Gastrocnemius medialis (tissue), 4 donors: ENCODE results near the gene KRT17. TPM values are rescaled to one million over a fixed set of nuclear protein-coding genes. Genes with fewer than 3 reads are reported as not detected.
"Not testable (repeated sequence)": the region's sequence is repeated elsewhere in the genome, so short reads cannot be mapped to it uniquely, and the experiment has no call there.

Source experiments
- ATAC-seq, 2 donors: fragments of 150-250 bp; one replicate each; pipeline ENCODE4 v1.9.1; 2016
- DNase-seq, 2 donors: peaks; one replicate each; pipeline ENCODE4 v3.0.0-alpha.2; 2019
- H3K27ac ChIP-seq, 4 donors: fragments of 200-600 bp; sonication (generic); 1 replicate in 1 of 4; 2 replicates in 3 of 4; pipeline ENCODE4 v1.5.1; 2016 to 2018; ENCODE audit warnings: mild to moderate bottlenecking in 2 of 4, moderate library complexity in 1 of 4
- H3K27me3 ChIP-seq, 3 donors: fragments of 200-600 bp; sonication (generic) in 2 of 3; 1 replicate in 1 of 3; 2 replicates in 2 of 3; pipeline versions ENCODE4 v1.5.1 to v1.6.0; 2016 to 2019; ENCODE audit warnings: mild to moderate bottlenecking in 1 of 3, moderate library complexity in 1 of 3
- H3K36me3 ChIP-seq, 2 donors: fragments of 200-600 bp; sonication (generic) in 1 of 2; one replicate each; pipeline ENCODE4 v1.5.1; 2017 to 2018
- H3K4me1 ChIP-seq, 2 donors: fragments of 200-600 bp; sonication (generic) in 1 of 2; one replicate each; pipeline ENCODE4 v1.5.1; 2016 to 2017; ENCODE audit warnings: mild to moderate bottlenecking in 2 of 2
- H3K4me3 ChIP-seq, 4 donors: fragments of 200-600 bp; sonication (generic) in 3 of 4; 1 replicate in 1 of 4; 2 replicates in 3 of 4; pipeline ENCODE4 v1.5.1; 2016 to 2019; ENCODE audit warnings: mild to moderate bottlenecking in 2 of 4
- H3K9me3 ChIP-seq, 3 donors: fragments of 200-600 bp; sonication (generic) in 2 of 3; 1 replicate in 1 of 3; 2 replicates in 2 of 3; pipeline ENCODE4 v1.5.1; 2016 to 2019
- POLR2A ChIP-seq, 2 donors: fragments of 450-650 bp; IDR thresholded peaks; one replicate each; pipeline ENCODE4 v1.6.1; 2017; ENCODE audit warnings: antibody characterized with exemption in 2 of 2, mild to moderate bottlenecking in 2 of 2, moderate library complexity in 2 of 2
- in situ Hi-C, 4 donors: fragments of 200-750 bp; cut with MboI; loops; one replicate each; pipeline versions ENCODE4 v1.15.0 to v1.8.0; 2017; ENCODE audit warnings: low sequenced_read_pairs in 4 of 4
- intact Hi-C: fragments of 100-400 bp; cut with DNase I; formaldehyde crosslinking; loops from one replicate; pipeline ENCODE4 v1.15.1; 2023; ENCODE audit warnings: low total_unique reads
- total RNA-seq, 4 donors: library from RNA; depleted of rRNA; stranded (reverse); fragments of >200 nt; gene quantifications; one replicate each; pipeline versions ENCODE4 v1.1.0 to v1.2.3, GENCODE V29; 2016
- TF ChIP-seq, protein P1 (sequence below), 5 experiments: fragments of 450-650 bp in 3 of 5; fragments of 200-600 bp in 2 of 5; sonication (generic) in 2 of 5; IDR thresholded peaks in 4 of 5; conservative IDR thresholded peaks in 1 of 5; 1 replicate in 4 of 5; 2 replicates in 1 of 5; pipeline ENCODE4 v1.5.1; 2016 to 2019; ENCODE audit warnings: antibody characterized with exemption in 5 of 5, mild to moderate bottlenecking in 3 of 5, moderate library complexity in 3 of 5

Gene KRT17
- total RNA-seq, 4 donors from 2014 or later = not detected

DNA sequence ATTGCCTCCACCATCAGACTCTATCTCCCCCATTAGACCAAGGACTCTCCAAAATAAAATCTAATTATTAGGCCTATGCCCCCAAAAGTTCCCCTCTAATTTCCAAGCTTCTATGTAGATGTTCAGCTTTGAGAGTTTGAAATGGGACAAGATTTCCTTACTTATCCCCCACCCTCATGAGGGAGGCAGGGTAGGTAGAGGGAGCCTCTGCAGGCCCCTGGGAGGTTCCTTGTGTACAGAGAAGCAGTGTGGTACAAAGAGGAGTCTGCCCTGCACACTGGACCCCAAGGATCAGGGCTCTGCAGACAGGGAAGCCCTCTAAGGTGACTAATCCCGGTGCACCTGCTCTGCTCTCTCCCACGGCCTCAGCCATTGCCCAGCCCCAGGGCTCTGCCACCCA is 2.5 kb downstream of the KRT17 start:
- H3K36me3 ChIP-seq = no peaks in the 10 kb centered on the region
- H3K4me3 ChIP-seq = no peak overlapping the region
- TF ChIP-seq, protein P1, sequence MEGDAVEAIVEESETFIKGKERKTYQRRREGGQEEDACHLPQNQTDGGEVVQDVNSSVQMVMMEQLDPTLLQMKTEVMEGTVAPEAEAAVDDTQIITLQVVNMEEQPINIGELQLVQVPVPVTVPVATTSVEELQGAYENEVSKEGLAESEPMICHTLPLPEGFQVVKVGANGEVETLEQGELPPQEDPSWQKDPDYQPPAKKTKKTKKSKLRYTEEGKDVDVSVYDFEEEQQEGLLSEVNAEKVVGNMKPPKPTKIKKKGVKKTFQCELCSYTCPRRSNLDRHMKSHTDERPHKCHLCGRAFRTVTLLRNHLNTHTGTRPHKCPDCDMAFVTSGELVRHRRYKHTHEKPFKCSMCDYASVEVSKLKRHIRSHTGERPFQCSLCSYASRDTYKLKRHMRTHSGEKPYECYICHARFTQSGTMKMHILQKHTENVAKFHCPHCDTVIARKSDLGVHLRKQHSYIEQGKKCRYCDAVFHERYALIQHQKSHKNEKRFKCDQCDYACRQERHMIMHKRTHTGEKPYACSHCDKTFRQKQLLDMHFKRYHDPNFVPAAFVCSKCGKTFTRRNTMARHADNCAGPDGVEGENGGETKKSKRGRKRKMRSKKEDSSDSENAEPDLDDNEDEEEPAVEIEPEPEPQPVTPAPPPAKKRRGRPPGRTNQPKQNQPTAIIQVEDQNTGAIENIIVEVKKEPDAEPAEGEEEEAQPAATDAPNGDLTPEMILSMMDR (IDR thresholded peaks at IDR 0.05 in 4 of 5, conservative IDR thresholded peaks at IDR 0.05 in 1 of 5) = no peak
- TF ChIP-seq POLR2A (IDR thresholded peaks at IDR 0.05) = no peak
- ATAC-seq (no peak), DNase-seq (no peak)
- no peaks in the 10 kb centered on the region for H3K9me3 ChIP-seq
- H3K27ac ChIP-seq = no peak overlapping the region
- no peaks in the 10 kb centered on the region for H3K4me1 ChIP-seq
- in situ Hi-C loops = no loop called here
- intact Hi-C loops = no loop called here
- no peaks in the 10 kb centered on the region for H3K27me3 ChIP-seq

DNA sequence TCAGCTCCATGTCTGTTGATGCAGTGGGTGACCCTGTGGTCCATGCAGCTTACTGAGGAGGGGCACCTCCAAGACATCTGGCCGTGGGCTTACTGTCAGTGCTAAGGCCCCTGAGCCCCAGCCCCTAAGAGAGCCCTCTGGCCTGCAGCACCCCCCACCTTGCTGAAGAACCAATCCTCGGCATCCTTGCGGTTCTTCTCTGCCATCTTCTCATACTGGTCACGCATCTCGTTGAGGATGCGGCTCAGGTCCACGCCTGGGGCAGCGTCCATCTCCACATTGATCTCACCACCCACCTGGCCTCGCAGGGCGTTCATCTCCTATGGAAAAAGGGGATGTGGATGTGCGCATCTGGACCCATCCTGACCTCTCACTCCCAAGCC is 2.9 kb downstream of the KRT17 start:
- H3K4me1 ChIP-seq, H3K4me3 ChIP-seq, DNase-seq, intact Hi-C loops, H3K27ac ChIP-seq, H3K36me3 ChIP-seq, H3K9me3 ChIP-seq, H3K27me3 ChIP-seq, in situ Hi-C loops, ATAC-seq: not testable (repeated sequence)

DNA sequence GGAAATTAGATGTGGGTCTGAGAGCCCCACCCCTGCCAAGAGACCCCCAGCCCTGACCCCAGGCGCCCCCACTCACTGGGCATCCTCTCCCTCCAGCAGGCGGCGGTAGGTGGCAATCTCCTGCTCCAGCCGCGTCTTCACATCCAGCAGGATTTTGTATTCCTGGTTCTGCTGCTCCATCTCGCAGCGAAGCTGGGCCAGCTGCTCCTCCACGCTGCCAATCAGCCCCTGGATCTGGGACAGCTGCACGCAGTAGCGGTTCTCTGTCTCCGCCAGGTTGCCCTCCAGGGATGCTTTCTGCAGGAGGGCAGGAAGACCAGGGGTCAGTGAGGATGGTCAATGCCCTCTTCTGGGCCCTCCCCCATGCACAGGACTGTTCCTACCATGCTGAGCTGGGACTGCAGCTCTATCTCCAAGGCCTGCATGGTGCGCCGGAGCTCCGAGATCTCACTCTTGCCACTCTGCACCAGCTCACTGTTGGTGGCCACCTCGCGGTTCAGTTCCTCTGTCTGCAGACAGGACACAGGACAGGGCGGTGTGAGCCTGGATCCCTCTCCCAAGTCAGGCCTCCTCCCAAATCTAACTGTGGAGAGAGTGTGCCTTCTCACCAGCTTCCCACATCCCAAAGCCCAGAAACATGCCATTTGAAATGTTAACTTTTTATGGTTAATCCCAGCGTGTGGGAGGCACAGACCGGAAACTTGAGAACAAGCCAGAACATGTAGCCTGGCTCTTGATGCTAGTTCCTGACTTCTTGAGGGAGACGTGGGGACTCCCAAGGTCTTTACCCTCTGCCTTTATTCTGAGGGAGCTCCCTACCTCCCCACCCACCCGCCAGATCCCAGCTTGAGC is 3.6 kb downstream of the KRT17 start:
- no peak overlapping the region for H3K27ac ChIP-seq
- H3K9me3 ChIP-seq = no peaks in the 10 kb centered on the region
- no peaks in the 10 kb centered on the region for H3K27me3 ChIP-seq
- no peaks in the 10 kb centered on the region for H3K4me1 ChIP-seq
- DNase-seq (no peak), ATAC-seq (no peak)
- intact Hi-C loops (no loop called here), in situ Hi-C loops (no loop called here)
- TF ChIP-seq POLR2A (IDR thresholded peaks at IDR 0.05) = no peak
- TF ChIP-seq, protein P1 (IDR thresholded peaks at IDR 0.05 in 4 of 5, conservative IDR thresholded peaks at IDR 0.05 in 1 of 5) = no peak
- no peaks in the 10 kb centered on the region for H3K36me3 ChIP-seq
- H3K4me3 ChIP-seq = no peak overlapping the region

DNA sequence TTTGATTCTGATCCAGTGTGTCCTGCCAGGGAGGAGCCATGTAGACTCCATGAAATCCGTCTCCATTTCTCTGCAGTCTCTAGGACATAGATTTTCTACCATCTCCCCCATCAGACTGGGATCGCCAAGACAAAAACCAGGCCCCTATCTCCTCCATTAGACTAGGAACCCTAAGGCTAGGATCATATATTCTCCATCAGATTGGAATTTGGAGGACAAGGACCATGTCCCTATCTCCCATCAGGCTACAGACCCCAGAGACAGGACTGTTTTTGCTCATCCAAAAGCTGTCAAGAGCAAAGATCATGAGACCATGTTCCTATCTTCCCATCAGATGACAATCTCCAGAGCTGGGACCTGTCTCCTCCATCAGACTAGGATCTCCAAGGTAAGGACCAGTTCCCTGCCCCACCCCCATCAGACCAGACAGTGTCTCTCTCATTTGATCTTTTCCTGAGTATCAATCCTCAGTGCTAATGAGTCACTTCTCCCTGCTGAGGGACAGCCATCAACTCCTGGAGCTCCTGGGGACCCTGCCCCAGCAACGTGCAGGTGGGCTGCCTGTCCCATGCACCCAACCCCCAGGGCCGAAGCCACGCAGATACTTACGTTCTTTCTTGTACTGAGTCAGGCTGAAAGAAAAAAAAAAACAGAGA is 4.3 kb downstream of the KRT17 start:
- H3K27ac ChIP-seq, H3K27me3 ChIP-seq, intact Hi-C loops, H3K9me3 ChIP-seq, H3K4me3 ChIP-seq, ATAC-seq, DNase-seq, H3K4me1 ChIP-seq, in situ Hi-C loops, H3K36me3 ChIP-seq: not testable (repeated sequence)

DNA sequence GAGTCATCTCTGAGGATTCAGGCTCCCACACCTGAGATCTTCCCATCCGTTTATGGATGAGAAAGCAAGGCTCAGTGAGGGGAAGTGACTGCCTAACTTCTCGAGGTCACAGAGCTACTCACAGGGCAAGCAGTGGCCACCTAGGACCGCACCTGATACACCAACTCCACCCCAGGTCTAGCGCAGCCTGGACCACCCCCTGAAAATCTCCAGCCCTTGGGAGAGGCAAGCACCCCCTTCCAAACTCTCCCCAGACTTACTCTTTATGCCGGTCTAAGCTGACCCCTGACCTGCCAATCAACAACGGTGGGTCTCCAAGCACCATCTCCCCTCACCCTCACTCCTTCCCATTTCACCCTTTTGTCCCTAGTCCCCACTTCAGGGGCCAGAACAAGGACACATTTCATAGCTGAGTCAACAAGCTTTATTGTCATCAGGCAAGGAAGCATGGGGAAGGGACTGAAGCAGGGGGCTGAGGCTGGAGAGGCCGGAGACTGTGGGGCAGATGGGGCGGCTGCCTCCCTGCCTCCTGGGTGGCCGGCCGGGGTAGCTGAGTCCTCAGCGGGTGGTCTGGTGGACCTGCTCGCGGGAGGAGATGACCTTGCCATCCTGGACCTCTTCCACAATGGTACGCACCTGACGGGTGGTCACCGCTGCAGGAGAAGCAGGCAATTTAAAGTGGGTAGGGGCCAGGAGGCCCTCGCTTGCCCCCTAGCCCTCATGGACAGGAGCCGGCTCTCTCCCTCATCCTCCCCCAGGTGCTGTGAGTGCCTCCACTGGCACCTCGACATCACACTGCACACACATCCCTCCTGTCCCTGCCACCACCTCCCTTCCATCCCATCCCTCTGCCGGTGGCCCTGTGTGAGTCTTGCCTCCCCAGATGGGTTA is 5.1 kb downstream of the KRT17 start:
- Histone ChIP-seq H3K4me1 (no peaks in the 10 kb centered on the region), H3K27ac (no peak overlapping the region), H3K27me3 (no peaks in the 10 kb centered on the region), H3K9me3 (no peaks in the 10 kb centered on the region), H3K36me3 (no peaks in the 10 kb centered on the region), H3K4me3 (no peak overlapping the region)
- no peak for ATAC-seq
- intact Hi-C loops (no loop called here), in situ Hi-C loops (no loop called here)
- no peak for DNase-seq
- TF ChIP-seq, protein P1 (IDR thresholded peaks at IDR 0.05 in 4 of 5, conservative IDR thresholded peaks at IDR 0.05 in 1 of 5) = no peak
